Stimulated activated CD4-positive, alpha-beta T cell treated with anti-CD3 and anti-CD28 coated beads, TNF-alpha, amount 100 ng/mL, for 4 hours (primary cell): ENCODE data around the gene NUB1.

ENCODE experiments used
- DNase-seq, 3 experiments: peaks; one replicate each; pipeline ENCODE4 v3.0.0-alpha.2; 2020; ENCODE audit warnings: low read depth in 3 of 3

Gene NUB1

DNA sequence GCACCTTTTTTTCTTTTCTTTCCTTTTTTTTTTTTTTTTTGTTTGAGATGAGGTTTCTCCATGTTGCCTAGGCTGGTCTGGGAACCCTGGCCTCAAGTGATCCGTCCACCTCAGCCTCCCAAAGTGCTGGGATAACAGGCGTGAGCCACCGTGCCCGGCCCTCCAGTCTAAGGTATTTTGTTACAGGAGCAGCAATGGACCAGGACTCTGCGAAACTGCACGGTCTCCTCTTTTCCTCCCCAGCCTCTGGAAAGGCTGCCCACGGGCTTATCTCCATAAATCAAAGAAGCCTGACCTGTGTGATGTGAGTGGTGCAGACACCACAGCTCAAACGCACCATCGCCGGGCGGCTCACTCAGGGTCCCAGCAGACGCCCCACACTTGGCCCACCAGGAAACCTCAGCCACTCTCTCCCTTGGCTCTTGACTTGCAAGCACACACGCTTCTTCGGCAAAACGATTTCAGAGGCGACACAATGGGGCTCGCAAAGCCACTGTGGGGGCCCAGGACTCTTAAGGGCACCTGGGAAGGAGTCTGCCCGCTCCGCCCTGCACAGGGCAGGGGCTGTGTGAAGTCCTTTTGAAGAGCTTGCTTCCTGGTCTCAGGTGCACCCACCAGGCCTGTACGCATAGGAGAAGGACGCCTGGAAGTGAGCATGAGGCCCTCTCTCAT lies 47.6 kb downstream of the NUB1 start:
- no peak for DNase-seq

DNA sequence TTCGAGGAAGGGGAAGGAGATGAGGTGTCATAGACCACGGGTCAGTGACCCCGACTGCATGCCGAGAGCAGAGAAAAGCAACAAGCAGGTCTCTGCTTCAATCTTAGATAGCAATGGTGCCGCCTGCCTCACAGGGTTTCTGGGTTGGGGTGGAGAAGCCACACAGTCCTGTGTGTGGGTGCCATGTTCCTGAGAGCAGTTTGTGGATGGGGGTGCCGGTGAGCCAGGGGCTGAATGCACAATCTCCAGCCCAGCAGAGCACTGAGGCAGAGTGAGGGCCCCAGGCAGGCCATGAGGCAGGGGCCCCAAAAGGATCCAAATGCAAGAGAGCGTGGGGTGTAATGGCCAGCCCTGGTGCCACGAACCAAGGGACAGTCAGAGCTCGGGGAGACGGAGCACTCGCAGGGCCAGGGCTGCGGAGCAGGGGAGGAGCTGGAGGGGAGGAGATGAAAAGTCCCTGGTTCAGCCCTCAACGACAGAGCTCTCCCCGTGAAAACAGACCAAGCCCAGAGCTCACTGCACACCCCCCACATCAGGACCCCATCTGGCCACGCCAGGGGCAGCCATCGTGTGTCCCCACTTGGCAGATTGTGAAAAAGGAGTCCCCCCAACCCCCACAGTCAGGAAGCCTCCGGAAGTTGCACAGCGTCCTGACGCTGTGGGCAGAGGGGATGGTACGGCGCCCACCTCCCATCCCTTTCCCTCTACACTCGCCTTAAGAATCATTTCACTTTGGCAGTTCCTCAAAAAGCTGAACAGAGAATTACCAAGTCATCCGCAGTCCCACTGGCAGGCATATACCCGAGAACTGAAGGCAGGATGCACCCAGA lies 48.4 kb downstream of the NUB1 start:
- no peak for DNase-seq

DNA sequence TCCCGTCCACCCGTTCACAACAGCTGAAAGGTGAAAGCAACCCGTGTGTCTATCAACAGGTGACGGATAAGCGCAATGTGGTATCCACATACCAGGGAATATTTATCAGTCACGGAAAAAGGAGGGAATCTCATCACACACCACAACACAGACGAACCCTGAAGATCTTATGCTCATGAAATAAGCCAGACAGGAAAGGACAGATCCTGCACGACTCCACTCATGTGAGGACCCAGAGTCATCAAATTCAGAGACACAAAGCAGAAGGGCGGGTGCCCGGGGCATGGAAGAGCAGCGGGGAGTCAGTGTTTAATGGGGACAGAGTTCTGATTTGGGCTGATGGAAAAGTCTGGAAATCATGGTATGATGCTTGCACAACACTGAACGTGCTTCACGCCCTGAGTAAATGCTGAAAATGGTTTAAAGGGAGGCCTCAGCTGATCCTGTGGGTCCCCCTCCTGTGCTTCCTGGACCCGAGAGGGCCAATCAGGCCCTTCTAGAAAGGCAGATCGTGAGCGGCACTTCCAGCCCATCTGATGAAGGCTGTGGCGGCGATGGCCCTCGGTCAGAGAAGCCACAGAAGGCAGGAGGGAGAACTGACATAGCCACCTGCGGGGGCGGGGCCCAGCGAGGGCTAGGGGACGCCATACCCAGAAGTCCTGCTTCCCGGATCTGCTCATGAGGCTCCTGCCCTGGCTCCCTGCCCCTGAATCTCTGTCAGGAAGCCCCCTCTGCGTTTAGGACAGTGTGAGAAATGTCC lies 49.2 kb downstream of the NUB1 start:
- DNase-seq: no peak

DNA sequence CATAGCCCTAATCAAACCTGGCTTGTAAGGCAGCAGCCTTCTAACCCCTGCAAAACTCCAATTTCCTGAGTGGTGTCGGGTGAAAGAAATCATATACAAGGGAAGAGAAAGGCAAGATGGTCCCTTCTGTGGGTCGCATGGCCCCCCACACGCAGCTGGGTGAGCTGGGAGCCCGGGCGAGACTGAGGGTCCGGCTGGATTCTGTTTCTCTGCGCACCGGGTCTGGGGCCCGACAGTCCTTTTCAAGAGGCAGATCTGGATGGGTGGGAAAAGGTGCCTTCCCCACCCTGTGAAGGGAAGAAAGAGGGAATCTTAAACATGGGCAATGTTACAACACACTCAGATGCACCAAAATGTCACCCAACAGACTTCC lies 49.7 kb downstream of the NUB1 start:
- DNase-seq: no peak

DNA sequence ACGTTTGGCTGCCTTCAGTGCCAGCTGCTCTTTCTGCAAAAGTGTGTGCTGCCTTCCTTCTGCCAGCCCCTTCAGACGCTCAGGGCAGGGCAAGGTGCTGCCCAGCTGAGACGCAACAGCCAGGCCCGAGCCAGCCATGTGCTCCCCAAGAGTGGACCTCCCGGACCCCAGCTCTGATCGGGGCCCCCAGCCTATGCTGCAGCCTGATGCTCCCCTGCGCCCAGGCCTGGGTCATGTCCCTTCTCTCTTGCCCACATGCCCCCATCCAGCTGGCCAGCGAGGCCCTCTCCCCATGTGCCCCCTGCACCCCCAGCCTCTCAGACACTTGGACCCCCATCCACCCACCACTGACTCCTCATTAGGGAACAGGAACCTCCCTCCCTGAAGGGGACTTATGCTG lies 50.4 kb downstream of the NUB1 start:
- no peak for DNase-seq

DNA sequence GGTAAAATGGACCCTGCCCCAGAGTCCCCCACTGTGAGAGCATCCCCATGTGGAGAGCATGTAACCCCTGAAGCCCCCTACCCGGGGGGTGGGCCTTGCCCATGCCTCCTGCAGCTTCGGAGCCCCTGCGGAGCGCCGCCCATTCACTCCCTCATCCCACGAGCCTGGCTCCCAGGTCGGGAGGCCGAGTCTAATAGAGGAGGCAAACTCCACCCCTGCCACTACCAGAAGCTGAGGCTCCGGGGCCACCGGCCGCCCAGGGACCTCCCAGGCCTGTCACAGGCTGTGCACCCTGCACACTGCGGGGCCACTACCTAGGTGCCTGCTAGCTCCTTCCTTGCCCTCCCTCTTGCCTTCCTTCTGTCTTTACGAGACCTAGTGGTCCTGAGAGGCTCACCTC lies 50.8 kb downstream of the NUB1 start:
- DNase-seq: no peak

DNA sequence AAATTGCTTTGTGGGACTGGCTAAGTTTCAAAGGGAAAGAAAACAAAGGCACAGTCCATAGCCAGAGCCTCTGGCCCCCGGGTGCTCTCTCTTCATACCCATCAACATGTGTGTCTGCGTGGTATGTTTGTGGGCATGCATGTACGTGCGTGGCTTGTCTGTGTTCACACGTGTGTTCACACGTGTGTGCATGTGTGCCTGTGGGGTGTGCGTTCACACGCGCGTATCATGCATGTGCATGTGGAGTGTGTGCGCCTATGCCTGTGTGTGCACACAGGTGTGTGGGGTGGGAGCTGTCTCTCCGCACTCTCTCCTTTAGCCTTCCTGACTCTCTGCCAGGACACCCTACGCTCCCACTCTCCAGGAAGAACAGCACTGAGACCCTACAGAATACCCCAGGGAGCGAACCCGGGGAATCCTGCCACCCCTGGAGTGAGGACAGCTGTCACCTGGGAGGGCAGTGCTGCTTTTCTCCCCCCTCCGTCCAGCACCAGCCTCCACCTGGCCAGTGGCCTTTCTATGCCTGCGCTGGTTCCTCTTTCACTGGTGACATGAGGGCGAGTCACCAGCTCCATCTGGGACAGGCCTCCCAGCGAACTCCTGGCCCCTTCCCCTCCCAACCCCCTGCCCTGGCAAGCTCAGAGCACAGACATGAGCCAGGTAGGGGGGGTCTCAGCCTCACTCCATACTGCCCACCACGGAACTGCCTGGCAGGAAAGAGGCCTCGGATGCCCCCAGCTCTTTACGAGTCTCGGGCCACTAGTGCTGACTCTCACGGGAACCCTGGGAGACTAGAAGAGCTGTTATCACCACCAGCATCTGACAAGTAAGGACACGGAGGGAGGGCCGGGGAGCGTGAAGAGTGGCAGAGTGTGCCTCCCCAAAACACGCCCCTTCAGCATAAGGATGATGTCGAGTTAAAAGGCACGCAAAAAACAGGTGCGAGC lies 51.7 kb downstream of the NUB1 start:
- no peak for DNase-seq

DNA sequence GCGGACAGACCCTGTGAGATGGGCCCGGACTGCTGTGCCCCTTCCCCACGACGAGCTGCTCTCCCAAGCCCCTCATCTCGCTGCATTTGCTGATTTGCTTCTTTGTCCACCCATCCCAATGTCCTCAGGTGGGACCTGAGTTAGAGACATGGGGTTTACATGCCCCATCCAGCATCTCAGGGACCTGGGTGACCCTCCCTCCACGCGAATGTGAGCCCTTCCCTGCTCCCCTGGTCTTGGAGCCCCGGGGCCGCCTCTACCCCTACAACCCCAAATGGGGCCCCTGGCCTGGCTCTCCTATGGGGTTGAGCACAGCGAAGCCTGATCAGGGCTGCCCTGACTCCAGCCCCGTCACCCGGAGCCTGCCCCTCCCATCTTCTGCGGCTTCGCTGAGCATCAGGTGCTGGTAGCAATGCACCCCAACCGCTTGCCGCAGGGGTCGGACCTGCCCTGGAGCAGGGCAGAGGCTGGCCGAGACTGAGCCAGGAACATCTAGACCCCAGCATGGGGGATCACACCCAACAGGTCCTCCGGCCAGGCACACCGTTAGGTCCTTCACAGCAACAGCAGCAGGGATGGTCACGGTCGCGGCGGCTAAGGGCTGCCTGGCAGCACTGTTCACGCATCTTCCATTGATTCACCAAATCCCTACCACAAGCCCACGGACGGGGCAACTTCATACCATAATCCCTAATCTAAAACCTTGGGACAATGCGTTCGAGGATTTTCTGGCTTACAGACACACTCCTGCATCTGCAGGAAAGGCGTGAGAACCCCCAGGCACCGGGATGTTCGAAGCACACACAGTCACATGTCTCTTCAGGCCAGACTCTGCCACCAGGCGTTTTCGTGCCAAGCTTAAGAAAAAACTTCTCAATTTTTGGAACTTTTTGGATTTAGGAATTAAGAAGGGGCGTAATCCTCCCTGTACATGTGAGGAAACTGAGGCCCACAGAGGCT lies 52.7 kb downstream of the NUB1 start:
- no peak for DNase-seq

DNA sequence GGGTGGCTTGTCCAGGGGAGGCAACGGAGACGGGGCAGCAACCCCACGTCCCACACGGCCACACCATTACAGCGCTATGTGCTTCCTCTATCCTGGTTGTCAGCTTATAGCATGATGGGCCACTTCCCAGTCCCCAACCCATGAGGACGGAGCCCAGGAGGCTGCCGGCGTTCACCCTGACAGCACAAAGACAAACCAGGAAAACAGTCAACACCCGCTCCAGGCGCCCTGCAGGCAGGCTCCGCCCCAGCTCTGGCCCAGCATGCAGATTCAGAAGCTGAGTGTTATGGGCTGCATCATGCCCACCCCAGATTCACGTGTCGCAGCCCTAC lies 53.4 kb downstream of the NUB1 start:
- DNase-seq: no peak

DNA sequence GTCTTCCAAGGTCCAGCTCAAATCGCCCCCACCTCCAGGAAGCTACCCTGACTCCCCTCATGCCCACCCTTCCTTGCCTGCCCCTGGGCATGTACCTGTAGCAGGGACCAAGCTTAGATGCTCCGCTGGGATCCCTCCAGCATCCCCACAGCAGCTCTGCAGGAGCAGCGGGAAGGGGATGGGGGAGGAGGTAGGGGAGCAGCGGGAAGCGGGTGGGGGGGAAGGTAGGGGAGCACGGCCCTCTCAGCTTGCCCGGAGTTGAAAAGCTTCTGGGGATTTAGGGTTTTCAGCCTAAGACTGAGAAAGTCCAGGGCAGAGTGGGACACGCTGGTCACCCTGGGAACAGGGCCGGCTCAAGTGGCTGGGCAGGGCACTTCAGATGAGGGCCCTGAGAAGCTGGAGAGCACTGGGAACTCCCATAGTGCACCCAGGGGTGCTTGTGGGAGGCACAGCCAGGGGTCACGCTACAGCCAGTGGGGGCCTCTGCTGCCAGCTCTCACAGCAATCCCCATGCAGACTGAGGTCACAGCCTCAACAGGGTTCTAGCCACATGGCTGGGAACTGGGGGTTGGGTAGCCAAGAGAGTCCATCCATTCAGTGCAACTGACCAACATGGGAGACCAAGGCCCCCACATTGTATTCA lies 54.8 kb downstream of the NUB1 start:
- no peak for DNase-seq

DNA sequence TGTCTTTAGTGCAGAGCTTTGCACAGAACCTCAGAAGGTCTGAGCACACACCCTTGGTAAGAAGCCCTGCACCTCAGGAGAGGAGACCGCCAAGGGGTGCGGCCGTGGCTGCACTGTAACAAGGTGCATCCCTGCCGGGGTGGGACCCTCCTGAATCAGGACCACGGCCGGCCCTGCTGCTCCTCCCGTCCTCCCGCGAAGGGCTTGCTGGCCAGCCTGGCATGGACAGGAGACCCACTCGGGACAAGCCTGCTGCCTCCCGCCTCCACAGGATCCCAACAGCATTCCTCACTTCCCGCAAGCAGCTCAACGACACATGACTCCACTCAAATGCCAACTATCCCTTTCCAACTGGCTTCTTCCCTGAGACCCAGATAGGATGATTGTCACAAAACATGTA lies 55.4 kb downstream of the NUB1 start:
- no peak for DNase-seq

DNA sequence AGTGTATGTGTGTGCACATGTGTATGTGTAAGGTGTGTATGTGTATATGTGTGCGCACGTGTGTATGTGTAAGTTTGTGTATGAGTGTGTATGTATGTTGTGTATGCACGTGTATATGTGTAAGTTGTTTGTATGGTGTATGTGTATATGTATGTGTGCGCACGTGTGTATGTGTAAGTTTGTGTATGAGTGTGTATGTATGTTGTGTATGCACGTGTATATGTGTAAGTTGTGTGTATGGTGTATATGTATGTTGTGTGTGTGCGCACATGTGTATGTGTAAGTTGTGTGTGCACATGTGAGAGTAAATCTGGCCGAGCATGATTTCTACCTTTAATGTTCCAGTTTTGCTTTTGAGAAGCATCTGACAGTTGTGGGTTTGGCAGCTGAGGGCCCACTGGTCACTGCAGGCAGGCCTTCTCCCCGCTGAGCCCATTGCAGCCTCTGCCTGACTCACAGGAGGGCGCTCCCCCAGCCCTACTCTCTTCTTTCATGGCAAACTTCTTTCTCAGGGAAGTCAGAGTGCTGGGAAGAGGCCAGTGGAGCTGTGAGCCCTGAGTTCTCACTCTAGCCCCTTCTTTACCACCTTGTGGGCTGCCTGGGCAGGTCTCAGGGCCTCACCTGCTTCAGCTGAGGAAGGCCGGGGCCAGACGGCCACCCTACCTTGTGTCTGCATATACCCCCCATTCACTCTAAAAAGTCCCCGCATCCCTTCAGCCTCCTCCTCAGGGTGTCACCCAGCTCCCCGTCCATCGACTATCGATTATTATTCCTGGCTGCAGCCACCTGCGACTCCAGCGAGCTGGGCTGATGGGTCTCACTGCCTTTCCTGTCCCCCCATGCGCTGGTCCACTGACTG lies 57.1 kb downstream of the NUB1 start:
- DNase-seq: no peak

DNA sequence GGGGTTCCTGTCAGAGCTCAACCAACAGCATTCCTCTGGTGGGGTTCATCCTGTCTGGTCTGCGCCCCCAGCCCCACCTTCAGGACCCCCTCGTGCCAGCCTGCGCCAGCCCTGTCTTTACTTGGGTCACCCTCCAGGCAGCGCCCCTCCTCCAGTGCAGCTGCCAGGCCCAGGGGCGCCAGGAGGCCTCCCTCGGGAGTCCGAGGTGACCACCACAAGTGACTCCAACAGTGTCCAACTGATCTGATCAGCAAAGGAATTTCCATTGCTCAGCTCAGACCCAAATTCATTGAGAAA lies 57.6 kb downstream of the NUB1 start:
- DNase-seq: no peak

DNA sequence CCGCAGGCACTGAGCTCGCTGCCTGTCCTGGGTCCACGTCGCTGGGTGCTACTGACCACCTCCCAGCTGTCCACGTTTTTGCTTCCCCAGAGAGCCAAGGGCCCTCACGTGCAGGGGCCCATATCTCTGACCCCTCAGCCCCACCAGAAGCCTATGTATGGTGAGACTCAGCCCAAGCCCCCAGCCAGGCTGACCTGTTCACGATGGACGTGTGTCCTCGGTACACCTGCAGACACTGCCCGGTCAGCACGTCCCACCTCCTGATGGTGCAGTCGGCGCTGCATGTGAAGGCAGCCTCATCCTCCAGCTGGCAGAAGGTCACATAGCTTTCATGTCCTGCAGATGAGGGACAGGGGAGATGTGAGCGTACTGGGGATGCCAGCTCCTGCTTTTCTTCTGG lies 58.3 kb downstream of the NUB1 start:
- no peak for DNase-seq

DNA sequence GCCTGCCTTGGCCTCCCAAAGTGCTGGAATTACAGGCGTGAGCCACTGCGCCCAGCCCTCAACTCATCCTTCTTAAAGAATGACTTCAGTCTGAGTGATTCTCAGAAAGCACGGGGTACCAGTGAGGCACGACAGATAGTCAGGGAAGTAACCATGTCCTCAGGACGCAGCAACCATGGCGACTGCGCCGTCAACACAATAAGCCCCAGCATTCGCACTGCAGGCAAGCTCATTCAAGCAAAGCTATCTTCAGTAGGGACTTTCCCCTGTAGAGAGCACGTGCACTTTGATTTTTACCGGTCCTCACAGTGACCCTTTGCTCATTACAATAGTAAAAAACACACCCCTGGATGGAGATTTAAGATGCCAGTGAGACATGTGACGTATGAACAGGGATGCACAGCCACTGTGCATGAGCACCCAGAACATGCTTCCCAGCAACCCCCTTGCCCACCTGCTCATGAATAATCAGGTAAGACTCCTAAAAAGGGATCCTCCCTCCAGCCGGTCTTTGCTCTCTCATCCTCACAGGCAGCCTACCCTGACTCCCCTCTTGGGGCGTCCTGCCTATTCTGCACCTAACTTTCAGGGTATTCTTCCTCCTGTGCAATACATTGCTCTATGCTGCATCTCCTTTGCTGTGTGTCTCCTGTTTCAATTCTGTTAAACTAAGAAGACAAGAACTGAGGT lies 59.2 kb downstream of the NUB1 start:
- DNase-seq: no peak

DNA sequence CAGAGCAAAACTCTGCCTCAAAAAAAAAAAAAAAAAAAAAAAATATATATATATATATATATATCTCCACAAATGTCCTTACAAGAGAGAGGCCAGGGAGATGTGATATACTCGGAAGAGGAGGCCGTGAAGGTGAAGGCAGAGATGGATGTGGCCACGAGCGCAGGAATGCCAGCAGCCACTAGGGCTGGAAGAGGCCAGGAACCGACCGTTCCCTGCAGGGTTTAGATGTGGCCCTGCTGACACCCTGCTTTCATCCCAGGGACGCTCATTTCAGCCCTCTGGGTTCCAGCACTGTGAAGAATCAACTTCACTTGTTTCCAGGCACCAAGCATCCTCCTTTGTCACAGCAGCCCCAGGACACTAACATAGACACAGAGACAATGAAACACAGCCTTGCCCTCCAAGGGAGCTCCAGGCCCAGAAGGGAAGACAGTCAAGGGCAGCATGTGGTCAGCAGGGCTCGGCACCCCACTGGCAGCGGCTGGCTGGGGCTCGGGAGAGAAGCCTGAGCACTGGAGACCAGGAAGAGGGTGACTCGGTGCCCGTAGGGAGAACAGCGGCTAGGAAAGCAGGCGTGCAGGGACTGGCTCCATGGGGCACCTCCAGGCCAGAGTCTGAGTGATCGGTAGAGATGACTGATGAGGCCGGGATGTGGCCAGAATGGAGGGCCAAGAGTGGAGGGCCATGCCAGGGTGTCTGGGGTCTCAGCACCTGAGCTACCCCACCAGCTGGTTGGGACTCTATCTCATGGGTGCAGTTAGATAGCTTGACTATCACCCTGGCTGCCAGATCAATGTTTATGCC lies 60.6 kb downstream of the NUB1 start:
- no peak for DNase-seq

DNA sequence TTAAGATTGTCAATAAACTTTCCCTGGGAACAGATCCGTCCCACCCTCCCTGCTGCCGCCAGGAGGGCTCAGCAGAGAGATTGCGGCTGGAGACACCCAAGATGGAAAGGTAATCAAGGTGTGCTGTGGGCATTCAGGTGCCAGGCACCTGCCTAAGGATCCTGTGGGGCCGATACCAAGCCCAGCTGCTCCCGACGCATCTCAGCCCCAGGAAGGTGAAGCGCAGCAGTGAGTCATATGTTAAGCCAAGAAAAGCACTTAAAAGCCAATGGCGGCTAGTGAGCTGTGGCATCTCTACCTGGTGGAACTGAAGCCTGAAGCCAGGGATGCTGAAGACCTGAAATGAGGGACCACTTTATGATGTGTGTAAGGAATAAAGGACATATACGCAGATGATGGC lies 62.2 kb downstream of the NUB1 start:
- no peak for DNase-seq
